Activated CD4-positive, alpha-beta T cell treated with anti-CD3 and anti-CD28 coated beads for 1 hour (primary cell): ENCODE measurements around the gene BSDC1.
"Not testable (repeated sequence)": the region's sequence is repeated elsewhere in the genome, so short reads cannot be mapped to it uniquely, and the experiment has no call there.

Experiments
- DNase-seq: peaks from one replicate; pipeline ENCODE4 v3.0.0-alpha.2; 2020

BSDC1 gene

GRCh38 chr1:32355778-32356177 is 38.5 kb downstream of the BSDC1 start:
- not testable (repeated sequence) for DNase-seq

DNA sequence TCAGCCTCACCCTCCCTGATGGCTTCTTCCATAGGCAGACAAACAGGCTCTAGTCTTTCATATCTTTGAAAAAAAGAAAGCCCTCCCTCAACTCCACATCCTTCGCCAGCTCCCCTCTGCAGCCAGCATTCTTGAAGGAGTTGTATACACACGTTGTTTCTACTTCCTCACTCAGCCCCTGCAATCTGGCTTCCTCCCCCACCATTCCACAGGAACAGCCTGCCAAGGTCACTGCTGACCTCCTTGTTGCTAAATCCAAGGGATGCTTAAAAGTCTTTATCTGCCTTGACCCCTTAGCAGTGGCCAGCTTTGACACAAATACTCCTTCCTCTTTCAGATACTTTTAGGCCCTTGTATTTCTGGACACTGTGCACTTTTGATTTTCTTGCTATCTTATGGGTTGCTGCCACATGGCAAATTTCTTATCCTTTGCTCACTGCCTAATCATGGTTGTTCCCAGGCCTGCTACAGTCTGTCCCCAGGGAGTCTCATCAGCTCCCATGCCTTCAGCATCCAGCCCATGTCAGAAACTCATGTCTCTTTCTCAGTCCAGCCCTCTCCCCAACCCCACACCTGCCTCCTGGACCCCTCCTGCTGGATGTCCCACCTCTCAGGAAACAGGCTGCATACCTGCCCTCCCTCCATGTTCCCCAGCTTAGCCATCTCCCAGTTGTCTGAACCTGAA is 40.2 kb downstream of the BSDC1 start:
- DNase-seq: no peak

GRCh38 chr1:32353431-32353830 is 40.8 kb downstream of the BSDC1 start:
- DNase-seq: no peak

DNA sequence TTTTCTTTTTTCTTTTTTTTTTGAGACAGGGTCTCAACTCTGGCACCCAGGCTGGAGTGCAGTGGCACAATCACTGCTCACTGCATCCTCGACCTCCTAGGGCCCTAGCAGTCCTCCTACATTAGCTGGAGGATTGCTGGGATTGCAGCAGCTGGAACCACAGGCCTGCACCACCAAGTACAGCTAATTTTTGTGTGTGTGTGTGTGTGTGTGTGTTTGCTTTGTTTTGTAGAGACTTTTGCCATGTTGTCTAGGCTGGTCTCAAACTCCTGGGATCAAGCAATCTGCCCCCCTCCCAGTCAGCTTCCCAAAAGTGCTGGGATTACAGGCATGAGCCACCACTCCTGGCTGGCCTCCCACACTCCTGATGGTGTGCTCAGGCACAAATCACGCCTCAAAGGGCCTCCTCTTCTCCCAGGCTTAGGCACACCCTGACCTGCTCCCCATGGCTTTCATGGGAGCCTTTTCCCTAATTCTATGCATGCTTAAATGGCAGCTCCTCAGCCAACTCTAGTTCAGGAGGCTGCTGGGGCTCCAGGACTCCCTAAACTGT is 41.3 kb downstream of the BSDC1 start:
- DNase-seq: no peak

DNA sequence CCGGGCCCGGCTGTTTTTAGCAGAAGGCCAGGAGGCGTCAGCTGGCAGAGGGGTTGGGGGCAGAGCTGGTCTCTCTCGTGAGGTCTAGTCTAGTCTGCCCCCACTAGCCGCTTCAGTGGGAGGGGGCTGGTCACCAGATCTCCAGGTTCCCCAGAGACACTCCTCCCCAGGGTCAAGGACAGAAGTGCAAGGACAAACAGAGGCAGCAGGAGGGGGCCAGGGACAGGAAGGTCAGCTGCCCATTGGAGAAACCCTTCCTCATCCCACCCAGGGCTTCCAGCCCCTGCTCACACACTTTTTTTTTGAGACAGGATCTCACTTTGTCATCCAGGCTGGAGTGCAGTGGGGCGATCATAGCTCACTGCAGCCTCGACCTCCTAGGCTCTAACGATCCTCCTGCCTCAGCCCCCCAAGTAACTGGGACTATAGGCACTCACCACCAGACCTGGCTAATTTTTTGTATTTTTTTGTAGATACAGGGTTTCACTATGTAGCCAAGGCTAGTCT is 41.9 kb downstream of the BSDC1 start:
- no peak for DNase-seq

DNA sequence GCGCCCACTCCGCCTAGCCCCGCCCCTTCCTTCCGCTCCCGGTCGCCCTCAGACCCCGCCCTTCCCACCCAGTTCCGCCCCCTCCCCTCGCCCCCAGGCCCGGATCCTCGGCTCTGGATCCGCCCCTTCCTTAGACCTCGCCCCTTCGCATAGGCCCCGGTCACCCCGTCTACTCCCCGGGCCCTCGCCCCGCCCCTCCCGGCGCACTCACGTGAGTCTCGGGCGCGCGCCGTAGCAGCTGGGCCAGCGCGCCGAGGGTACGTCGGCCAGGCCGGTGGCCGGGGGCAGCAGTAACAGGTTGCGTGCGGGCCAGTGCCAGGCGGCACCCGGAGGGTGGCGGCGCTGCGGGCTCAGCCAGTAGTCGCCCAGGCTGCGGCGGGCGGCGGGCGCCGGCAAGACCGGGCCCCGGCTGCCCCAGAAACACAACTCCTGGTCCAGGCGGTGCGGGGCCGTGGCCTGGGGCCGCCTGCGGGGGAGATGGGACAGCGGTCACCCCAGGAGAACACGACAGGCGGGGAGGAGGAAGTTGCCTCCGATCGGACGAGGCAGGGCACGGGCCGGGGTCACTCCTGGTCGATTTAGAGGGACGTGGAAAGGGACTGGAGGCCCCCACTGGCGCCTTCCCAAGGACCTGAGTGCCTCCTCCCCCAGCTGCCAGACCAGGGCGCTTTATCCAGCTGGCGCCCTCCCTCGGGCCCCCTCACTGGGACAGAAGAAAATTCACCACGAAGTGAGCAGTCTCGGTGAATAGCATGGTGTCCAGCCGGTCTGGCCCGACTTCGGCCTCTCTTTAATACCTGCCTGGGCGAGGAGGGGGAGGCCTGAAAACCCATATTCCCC is 42.6 kb downstream of the BSDC1 start:
- peak; percentile 86 for DNase-seq

GRCh38 chr1:32350785-32351398 is 43.3 kb downstream of the BSDC1 start:
- DNase-seq: no peak

GRCh38 chr1:32349211-32349708 is 45.0 kb downstream of the BSDC1 start:
- no peak for DNase-seq

DNA sequence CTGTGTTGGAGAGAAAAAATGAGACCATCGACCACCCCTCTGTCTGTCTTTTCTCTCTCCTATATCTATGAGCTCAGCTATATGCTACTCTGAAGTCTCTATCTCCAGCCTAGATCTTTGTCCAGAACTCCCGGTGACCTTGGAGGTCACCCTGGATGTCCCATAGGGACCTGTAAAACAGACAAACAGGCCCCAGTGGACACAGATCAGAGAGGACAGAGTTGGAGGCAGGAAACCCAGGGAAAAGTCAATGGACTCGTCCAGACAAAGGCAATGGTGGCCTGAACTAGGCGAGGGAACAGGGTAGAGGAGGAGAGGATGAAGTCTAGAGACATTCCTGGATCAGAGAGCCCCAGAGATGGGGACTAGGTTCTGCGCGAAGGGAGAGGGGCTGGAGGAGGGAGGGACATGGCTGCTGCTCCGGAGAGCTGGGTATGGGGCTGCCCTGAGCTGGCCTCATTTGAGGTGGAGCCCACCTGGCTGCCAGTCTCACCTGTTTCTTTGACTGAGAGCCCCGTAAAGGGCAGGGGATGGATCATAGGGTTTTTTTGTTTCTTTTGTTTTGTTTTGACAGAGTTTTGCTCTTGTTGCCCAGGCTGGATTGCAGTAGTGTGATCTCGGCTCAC is 47.6 kb downstream of the BSDC1 start:
- no peak for DNase-seq

- no peak for DNase-seq
Observed at GRCh38 chr1:32345289-32345827, 48.9 kb downstream of the BSDC1 start.

DNA sequence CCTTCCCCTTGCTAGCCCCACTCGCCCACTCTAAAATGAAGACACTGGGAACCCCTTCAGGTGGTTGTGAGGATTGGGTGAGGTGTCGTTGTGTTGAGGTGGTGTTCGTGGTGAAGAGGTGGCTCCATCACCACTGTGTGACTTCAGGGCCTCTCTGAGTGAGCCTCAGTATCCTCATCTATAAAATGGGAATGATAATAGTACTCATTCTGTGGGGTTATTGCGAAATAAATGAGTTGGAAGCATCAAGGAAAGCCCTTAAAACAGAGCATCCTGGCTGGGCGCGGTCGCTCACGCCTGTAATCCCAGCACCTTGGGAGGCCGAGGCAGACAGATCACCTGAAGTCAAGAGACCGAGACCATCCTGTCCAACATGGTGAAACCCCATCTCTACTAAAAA is 51.5 kb downstream of the BSDC1 start:
- DNase-seq: no peak

GRCh38 chr1:32341971-32342370 is 52.3 kb downstream of the BSDC1 start:
- DNase-seq: no peak

DNA sequence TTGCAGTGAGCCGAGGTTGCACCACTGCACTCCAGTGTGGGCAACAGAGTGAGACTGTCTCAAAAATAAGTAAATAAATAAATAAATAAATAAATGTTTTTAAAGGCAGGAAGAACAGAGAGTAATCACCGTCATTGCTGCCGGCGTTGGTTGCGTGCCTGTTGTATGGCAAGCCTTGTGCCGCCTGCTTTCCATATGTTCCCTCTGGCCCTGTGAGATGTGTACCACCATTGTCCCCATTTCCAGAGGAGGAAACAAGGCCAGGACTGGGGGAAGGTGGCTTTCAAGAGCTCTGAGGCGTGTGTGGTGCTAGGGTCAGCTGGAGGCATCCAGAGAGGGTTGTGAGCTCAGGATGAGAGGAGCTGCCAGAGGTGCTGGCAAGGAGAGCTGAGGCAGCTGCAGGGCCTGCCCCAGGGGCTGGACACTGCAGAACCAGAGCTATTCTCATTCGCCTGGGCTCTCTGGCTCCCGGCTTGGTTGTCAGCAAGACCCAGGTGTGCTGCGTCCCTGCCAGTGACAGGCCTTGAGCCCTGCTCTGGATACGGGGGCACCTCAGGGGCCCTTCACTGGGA is 53.0 kb downstream of the BSDC1 start:
- DNase-seq: no peak

DNA sequence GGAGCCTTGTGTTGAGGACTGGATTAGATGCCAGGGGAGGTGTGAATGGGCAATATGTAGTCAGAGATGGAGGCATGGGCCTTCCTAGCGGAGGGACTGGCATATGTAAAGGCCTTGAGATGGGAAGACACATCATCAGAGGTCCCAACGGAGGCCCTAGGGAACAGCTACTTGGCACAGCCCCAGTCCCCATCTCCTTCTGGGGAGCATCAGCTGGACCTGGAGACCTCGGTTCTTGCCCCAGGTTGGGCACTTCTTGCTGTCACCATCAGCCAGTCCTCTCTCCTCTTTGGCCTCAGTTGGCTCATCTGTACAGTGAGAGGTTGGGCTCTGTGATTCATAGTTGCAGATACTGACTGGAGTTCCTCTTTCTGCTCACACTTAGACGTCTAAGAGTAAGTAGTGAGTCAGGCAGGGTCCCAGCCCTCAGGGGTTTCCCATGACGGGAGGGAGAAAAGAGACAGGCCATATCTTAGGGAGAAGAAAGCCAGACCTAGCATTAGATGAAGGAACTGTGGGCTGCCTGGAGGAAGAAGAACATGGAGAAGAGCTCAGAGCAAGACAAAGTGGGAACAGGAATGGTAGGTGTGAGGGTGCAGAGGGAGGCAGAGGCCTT is 54.8 kb downstream of the BSDC1 start:
- DNase-seq: no peak

- no peak for DNase-seq
Observed at GRCh38 chr1:32338637-32339145, 55.5 kb downstream of the BSDC1 start.

DNA sequence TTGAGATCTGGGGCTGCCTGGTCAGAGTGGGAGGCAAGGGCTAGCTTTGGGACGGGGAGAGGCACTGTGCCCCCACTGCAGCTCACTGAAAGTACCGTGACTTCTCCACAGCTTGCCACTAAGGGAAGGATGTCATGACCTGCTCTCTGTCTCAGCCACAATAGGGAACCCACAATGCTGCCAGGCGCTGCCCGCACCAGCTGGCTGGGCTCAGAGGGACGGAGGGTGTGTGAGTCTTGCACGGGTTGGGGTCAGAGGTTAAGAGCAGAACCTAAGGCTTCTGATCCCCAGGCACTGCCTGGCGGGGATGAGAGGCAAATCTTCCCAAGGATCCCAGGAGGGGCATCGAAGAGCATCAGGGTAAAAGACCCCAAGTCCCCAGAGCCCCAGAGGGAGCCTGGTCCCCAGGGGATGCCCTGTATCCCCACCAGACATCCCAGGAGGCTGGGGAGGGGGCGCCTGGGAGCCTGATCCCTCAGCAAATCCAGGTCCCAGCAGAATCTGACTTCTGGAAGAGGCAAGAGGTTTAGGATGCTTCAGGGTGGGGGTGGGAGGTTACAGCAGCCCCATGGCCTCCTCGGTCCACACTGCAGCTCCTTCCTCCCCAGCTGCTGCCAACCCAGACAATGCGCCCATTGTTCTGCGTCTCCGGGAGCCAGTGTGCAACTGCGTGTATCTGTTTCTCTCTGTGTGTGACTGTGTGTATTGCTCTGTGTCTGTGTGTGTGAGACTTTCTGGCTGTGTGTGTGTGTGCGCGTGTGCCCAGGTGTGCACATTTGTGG is 56.2 kb downstream of the BSDC1 start:
- DNase-seq: no peak

DNA sequence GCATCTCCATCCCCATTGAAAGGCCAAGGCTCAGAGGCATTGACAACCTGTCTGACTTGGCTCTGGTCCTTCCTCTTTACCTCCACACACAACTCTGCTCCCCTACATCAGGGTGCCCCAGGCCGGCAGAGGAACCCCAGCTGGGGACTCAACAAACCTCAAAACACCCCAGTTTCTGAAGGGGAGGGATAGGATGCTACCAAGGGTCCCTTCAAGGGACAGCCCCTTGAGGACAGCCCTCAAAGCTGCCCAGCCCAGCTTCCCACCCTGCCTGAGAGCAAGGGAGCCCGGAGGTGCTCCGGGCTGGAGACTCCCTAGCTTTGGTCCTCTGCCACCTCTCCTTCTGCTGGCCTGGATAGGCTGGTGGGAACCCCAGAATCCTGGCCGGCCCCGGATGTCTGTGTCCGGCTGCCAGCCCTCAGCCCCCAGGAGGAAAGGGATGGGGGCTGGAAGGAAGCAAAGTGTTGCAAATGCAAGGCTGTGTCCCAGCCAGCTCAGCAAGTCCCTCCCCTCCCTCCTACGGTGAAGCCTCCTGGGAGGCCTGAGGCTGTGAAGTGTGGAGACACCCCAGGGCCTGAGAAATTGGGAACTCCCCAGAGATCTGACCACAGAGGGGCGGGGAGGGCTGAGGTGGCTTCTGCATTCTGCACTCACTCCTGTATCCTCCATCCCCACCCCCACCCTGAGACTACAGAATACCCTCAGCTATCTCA is 57.1 kb downstream of the BSDC1 start:
- no peak for DNase-seq

GRCh38 chr1:32336591-32336932 is 57.7 kb downstream of the BSDC1 start:
- no peak for DNase-seq

DNA sequence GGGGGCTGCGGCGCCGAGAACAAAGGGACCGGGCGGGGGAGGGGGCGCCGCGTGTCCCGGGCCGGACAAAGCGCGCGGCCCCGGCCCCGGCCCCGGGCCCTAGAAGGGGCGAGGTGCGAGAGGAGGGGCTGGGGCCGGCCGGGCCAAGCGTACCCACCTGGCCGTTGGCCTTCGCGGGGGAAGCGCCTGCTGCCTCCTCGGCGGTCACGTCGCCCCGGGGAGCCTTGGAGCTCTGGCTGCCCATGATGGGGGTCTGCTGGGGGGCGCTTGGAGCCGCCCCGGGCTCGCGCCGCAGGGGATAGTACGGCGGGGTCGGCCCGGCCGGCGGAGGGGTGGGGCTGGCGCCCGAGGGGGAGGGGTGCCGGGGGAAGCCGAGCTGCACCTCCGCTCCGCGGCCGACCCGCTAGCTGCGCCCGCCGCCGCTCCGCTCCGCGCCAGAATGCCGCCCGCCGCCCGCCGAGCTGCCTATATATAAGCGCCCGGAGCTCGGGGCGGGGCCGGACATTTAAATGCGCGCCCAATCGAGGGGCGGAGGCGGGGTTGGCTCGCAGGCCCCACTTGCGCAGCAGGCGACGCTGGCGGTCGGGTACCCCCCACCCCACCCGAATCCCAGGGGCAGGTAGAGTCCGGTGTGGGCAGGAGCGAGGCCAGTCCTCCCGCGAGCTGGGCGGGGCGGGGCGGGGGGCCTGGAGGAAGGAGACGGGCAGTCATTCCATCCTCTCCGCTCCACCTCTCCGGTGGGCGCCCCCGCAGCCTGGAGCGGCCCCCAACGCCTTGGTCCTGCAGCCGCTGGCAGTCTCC is 58.3 kb downstream of the BSDC1 start, which contains the start of gene MARCKSL1:
MARCKSL1 (minus strand) TSS at position 444 of the 801 bp plus-strand sequence; CDS start at position 244, 200 bp downstream.
- peak; percentile 86 for DNase-seq
